Activated naive CD8-positive, alpha-beta T cell treated with anti-CD3 and anti-CD28 coated beads, Interleukin-2, amount 10 ng/mL, durations not matched to agents 7 days and 5 days (primary cell): ENCODE data around the gene FOS. TPM values are rescaled to one million over a fixed set of nuclear protein-coding genes. Genes with fewer than 3 reads are reported as not detected.
A peak's percentile ranks its signal among the peaks of the same experiment; 100 is the strongest.
"Not testable (repeated sequence)": the region's sequence is repeated elsewhere in the genome, so short reads cannot be mapped to it uniquely, and the experiment has no call there.

Source experiments
- ATAC-seq: fragments of 150-1000 bp; cut with Tn5 transposase; one replicate; pipeline ENCODE4 v1.10.0; 2021; ENCODE audit warnings: low read depth, moderate library complexity
- POLR2A ChIA-PET: fragments of 350-600 bp; sonication (Branson Sonifier 250); formaldehyde crosslinking; loops from one replicate; lab custom pipeline; 2021; ENCODE audit warnings: antibody characterized with exemption; lab: Charles Lee
- DNase-seq: peaks from one replicate; pipeline ENCODE4 v3.0.0; 2021
- H3K27ac Mint-ChIP-seq: one replicate; pipeline ENCODE4 v1.8.0; 2022; ENCODE audit warnings: mild to moderate bottlenecking, mixed read lengths
- H3K27me3 Mint-ChIP-seq: one replicate; pipeline ENCODE4 v1.8.0; 2022; ENCODE audit warnings: mild to moderate bottlenecking, moderate library complexity, mixed read lengths
- H3K36me3 Mint-ChIP-seq: one replicate; pipeline ENCODE4 v1.8.0; 2021; ENCODE audit warnings: mild to moderate bottlenecking, mixed read lengths
- H3K4me1 Mint-ChIP-seq: one replicate; pipeline ENCODE4 v1.8.0; 2021; ENCODE audit warnings: mixed read lengths
- H3K4me3 Mint-ChIP-seq: one replicate; pipeline ENCODE4 v1.8.0; 2022; ENCODE audit warnings: mild to moderate bottlenecking, moderate library complexity, mixed read lengths
- H3K9me3 Mint-ChIP-seq: one replicate; pipeline ENCODE4 v1.8.0; 2021; ENCODE audit warnings: mixed read lengths
- total RNA-seq, 2 experiments: library from RNA; stranded (reverse); gene quantifications; one replicate each; pipeline ENCODE4 v1.2.3, GENCODE V29; 2021

FOS gene
- total RNA-seq, 2 experiments from 2014 or later, result 60.3 to 61.7 TPM

DNA sequence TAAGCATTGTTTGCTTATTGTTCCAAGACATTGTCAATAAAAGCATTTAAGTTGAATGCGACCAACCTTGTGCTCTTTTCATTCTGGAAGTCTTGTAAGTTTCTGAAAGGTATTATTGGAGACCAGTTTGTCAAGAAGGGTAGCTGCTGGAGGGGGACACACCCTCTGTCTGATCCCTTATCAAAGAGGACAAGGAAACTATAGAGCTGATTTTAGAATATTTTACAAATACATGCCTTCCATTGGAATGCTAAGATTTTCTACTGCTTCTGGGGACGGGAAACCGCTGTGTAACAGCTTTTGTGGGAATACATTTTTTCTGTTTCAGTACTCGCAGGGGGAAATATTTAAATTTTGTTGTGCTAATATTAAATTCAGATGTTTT, 3.5 kb downstream of the FOS start:
- peaks cover 20% of the 10 kb centered on the region for H3K4me1 Mint-ChIP-seq
- no peak overlapping the region for H3K27ac Mint-ChIP-seq
- H3K9me3 Mint-ChIP-seq, result no peaks in the 10 kb centered on the region
- no peak overlapping the region for H3K4me3 Mint-ChIP-seq
- POLR2A ChIA-PET, result no interaction called here
- ATAC-seq (no peak), DNase-seq (no peak)
- peaks cover 6% of the 10 kb centered on the region for H3K36me3 Mint-ChIP-seq
- H3K27me3 Mint-ChIP-seq, result peaks cover 43% of the 10 kb centered on the region

DNA sequence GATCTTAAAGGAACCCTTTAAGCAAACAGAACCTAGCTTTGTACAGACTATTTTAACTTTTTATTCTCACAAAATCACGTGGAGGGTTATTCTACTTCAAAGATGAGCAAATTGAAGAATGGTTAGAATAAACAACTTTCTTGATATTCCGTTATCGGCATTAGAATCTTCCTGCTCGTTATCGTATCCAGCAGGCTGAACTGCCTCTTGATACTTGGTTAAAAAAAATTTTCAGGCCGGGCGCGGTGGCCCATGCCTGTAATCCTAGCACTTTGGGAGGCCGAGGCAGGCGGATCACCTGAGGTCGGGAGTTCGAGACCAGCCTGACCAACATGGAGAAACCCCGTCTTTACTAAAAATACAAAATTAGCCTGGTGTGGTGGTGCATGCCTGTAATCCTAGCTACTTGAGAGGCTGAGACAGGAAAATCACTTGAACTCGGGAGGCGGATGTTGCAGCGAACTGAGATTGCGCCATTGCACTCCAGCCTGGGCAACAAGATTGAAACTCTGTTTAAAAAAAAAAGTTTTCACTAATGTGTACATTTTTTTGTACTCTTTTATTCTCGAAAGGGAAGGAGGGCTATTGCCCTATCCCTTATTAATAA, 4.0 kb downstream of the FOS start:
- POLR2A ChIA-PET, H3K9me3 Mint-ChIP-seq, H3K36me3 Mint-ChIP-seq, H3K4me3 Mint-ChIP-seq, H3K27ac Mint-ChIP-seq, ATAC-seq, DNase-seq: not testable (repeated sequence)
- peaks cover 44% of the 10 kb centered on the region for H3K27me3 Mint-ChIP-seq
- H3K4me1 Mint-ChIP-seq, result peaks cover 20% of the 10 kb centered on the region

DNA sequence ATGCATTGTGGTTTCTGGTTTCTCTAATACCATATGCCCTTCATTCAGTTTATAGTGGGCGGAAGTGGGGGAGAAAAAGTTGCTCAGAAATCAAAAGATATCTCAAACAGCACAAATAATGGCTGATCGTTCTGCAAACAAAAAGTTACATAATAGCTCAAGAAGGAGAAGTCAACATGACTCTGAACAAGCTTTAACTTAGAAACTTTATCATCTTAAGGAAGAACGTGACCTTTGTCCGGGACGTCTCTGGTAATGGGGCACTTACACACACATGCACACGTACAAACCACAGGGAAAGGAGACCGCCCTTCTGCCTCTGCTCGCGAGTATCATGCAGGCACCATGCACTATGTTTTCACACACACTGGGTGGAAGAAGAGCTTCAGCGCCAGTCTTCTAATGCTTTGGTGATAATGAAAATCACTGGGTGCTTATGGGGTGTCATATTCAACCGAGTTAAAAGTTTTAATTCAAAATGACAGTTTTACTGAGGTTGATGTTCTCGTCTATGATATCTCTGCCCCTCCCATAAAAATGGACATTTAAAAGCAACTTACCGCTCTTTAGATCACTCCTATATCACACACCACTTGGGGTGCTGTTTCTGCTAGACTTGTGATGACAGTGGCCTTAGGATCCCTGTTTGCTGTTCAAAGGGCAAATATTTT, 4.7 kb downstream of the FOS start:
- ATAC-seq, result no peak
- H3K4me3 Mint-ChIP-seq, result no peak overlapping the region

DNA sequence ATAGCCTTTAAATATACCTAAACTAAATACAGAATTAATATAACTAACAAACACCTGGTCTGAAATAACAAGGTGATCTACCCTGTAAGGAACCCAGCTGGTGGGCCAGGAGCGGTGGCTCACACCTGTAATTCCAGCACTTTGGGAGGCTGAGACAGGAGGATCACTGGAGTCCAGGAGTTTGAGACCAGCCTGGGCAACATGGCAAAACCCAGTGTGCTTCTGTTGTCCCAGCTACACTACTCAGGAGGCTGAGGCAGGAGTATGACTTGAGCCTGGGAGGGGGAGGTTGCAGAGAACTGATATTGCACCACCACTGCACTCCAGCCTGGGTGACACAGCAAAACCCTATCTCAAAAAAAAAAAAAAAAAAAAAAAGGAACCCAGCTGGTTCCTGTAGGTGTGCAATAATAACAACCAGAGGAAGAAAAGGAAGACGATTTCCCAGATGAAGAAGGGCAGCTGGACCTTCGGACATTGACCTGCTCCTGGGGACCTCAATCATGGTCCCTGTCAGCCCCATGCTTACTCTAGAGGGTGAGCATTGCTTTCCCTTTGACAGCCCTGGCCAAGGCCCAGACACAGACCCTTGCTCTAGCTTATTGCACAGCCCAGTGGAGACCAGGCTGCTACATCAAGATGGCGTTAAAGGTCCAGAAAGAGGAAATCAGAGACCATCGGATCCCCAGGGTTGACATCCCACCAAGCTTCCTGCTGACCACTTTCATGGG, 5.4 kb downstream of the FOS start:
- H3K4me1 Mint-ChIP-seq, result peaks cover 17% of the 10 kb centered on the region
- peaks cover 6% of the 10 kb centered on the region for H3K36me3 Mint-ChIP-seq
- ATAC-seq, result peak; percentile 7
- DNase-seq, result no peak
- POLR2A ChIA-PET, result interaction anchor here (0.7 to 0.9 kb wide), 2 partner anchors 10 to 59 kb away, joined by 3 to 5 read pairs; no protein-coding TSS in a partner anchor
- no peak overlapping the region for H3K4me3 Mint-ChIP-seq
- H3K27ac Mint-ChIP-seq, result no peak overlapping the region
- H3K9me3 Mint-ChIP-seq, result no peaks in the 10 kb centered on the region
- peaks cover 43% of the 10 kb centered on the region for H3K27me3 Mint-ChIP-seq

More for the DNA sequence above, 4.7 kb downstream of the FOS start:
- Mint-ChIP-seq H3K36me3 (peaks cover 6% of the 10 kb centered on the region), H3K27me3 (peaks cover 40% of the 10 kb centered on the region), H3K4me1 (peaks cover 17% of the 10 kb centered on the region), H3K27ac (no peak overlapping the region), H3K9me3 (no peaks in the 10 kb centered on the region)
- POLR2A ChIA-PET, result no interaction called here
- no peak for DNase-seq

- Mint-ChIP-seq H3K4me3 (no peak overlapping the region), H3K9me3 (no peaks in the 10 kb centered on the region), H3K36me3 (peaks cover 4% of the 10 kb centered on the region), H3K4me1 (peaks cover 6% of the 10 kb centered on the region), H3K27ac (no peak overlapping the region), H3K27me3 (peaks cover 45% of the 10 kb centered on the region)
- DNase-seq, result no peak
- no peak for ATAC-seq
- POLR2A ChIA-PET, result no interaction called here
Observed at GRCh38 chr14:75285331-75285730, 6.7 kb downstream of the FOS start.

- peaks cover 45% of the 10 kb centered on the region for H3K27me3 Mint-ChIP-seq
Observed at GRCh38 chr14:75286313-75286712, 7.7 kb downstream of the FOS start.

DNA sequence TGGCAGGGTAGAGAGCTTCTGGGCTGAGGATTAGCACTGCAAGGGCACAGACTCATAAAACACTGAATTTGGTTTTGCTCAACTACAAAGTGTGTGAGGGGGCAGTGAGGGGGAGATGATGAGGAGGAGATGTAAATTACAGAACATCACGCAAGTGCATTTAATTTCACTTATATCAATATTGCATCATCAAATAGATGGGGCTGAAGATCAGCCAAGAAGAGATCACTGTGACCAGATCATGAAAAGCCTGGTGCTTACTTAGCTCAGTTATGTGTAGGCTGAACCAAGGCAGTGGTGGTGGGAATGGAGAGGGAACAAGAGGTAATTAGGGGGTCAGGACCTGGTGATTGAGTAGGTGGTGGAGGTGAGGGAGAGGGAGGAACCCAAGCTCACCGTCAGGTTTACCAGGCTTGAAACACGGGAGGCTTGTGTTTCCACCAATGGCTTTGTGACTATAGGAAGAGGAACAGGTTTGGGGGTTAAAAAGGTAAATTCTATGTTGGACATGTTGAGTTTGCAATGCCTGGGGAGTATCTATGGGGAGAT, 11.3 kb downstream of the FOS start:
- Mint-ChIP-seq H3K27ac (peak overlapping the region; percentile 15), H3K9me3 (no peaks in the 10 kb centered on the region), H3K4me1 (peaks cover 5% of the 10 kb centered on the region), H3K27me3 (peaks cover 40% of the 10 kb centered on the region), H3K4me3 (no peak overlapping the region), H3K36me3 (no peaks in the 10 kb centered on the region)
- ATAC-seq (no peak), DNase-seq (no peak)
- POLR2A ChIA-PET, result interaction anchor here (1.0 to 1.4 kb wide), 2 partner anchors 13 to 163 kb away, joined by 3 to 6 read pairs; partner anchors contain the start of gene NEK9

More at GRCh38 chr14:75286313-75286712, 7.7 kb downstream of the FOS start:
- H3K9me3 Mint-ChIP-seq, result no peaks in the 10 kb centered on the region
- POLR2A ChIA-PET, result interaction anchor here (0.6 kb wide), 1 partner anchor 397 kb away, joined by 3 read pairs; no protein-coding TSS in a partner anchor
- H3K4me3 Mint-ChIP-seq, result no peak overlapping the region
- peaks cover 3% of the 10 kb centered on the region for H3K4me1 Mint-ChIP-seq
- no peak for DNase-seq
- peaks cover under 1% of the 10 kb centered on the region for H3K36me3 Mint-ChIP-seq
- H3K27ac Mint-ChIP-seq, result no peak overlapping the region
- ATAC-seq, result no peak

DNA sequence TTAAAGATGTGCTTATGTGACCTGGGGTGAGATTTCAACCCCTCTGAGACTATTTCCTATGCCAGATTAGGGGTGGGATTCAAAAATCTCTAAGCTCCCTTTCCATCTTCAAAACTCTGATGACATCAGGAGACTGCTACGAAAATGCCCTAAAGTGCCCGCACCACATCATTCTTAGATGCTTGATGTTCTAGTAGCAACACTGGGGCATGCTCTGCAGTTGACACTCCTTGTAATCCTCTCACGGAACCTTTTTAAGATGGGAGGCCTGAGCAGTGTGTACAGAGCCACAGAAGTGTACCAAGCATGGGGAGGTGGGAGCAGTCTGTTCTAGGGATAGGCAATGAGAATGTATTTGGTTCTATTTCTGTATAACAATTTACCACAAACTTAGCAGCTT, 12.2 kb downstream of the FOS start:
- H3K9me3 Mint-ChIP-seq, result no peaks in the 10 kb centered on the region
- H3K4me3 Mint-ChIP-seq, result no peak overlapping the region
- H3K27ac Mint-ChIP-seq, result no peak overlapping the region
- H3K27me3 Mint-ChIP-seq, result peaks cover 36% of the 10 kb centered on the region
- POLR2A ChIA-PET, result interaction anchor here (1.4 kb wide), 1 partner anchor 14 kb away, joined by 6 read pairs; no protein-coding TSS in a partner anchor
- DNase-seq (no peak), ATAC-seq (no peak)
- H3K36me3 Mint-ChIP-seq, result no peaks in the 10 kb centered on the region
- peaks cover 9% of the 10 kb centered on the region for H3K4me1 Mint-ChIP-seq

DNA sequence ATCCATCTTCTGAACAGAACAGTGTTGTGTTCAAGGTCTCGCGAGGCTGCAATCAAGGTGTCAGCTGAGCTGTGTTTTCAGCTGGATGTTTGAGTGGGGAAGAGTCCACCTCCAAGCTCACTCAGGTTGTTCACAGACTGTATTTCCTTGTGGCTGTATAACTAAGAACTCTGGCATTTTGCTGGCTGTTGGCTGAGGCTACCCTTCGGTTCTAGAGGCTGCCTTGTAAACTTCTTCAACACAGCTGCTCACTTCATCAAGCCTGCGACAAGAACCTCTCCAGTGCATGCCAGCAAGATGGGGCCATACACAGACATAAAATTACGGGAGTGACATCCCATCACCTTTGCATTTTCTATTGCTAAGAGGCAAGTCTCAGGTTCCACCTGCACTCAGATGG, 12.7 kb downstream of the FOS start:
- H3K4me1 Mint-ChIP-seq, result peaks cover 13% of the 10 kb centered on the region
- DNase-seq (no peak), ATAC-seq (no peak)
- H3K9me3 Mint-ChIP-seq, result no peaks in the 10 kb centered on the region
- H3K36me3 Mint-ChIP-seq, result no peaks in the 10 kb centered on the region
- POLR2A ChIA-PET, result interaction anchor here (1.4 kb wide), 1 partner anchor 14 kb away, joined by 6 read pairs; no protein-coding TSS in a partner anchor
- H3K27ac Mint-ChIP-seq, result no peak overlapping the region
- H3K4me3 Mint-ChIP-seq, result no peak overlapping the region
- H3K27me3 Mint-ChIP-seq, result peaks cover 32% of the 10 kb centered on the region

DNA sequence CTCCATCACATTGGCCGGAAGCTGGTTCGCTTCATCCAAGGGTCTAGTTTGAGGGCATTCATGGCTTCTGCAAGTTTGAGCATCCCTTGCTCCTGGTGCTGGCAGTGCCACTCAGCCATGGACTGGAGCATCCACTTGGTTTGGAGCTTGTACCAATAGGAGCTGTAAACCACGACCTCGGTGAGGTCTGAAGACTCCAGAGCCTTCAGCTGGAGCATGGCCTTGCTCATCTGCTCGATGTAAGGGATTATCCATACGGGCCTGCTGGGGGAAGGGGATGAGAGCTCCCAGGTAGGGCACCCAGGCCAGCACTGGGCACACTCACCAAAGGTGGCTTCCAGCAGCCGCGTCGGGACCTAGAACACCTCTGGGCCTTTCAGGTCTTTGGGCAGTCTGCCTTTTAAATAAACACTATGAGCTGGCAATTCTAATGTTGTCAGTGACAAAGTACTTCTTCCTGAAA, 13.5 kb downstream of the FOS start:
- ATAC-seq (no peak), DNase-seq (no peak)
- peaks cover 15% of the 10 kb centered on the region for H3K4me1 Mint-ChIP-seq
- H3K27ac Mint-ChIP-seq, result no peak overlapping the region
- POLR2A ChIA-PET, result interaction anchor here (1.1 to 1.3 kb wide), 2 partner anchors 16 to 34 kb away, joined by 4 to 7 read pairs; no protein-coding TSS in a partner anchor
- H3K4me3 Mint-ChIP-seq, result no peak overlapping the region
- peaks cover 26% of the 10 kb centered on the region for H3K27me3 Mint-ChIP-seq
- H3K36me3 Mint-ChIP-seq, result no peaks in the 10 kb centered on the region
- no peaks in the 10 kb centered on the region for H3K9me3 Mint-ChIP-seq

DNA sequence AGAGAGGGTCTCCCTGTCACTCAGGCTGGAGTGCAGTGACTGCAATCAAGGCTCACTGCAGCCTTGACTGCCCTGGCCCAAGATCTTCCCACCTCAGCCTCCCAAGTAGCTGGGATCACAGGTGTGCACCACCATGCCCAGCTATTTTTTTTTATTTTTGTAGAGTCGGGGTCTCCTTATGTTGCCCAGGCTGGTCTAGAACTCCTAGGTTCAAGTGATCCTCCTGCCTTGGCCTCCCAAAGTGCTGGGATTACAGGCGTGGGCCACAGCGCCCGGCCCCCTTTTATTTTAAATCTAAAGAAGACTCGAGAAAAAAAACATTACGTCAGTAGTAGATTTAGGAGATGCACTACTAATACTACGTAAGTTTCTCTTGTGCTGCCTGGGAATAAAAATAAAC, 14.3 kb downstream of the FOS start:
- no peaks in the 10 kb centered on the region for H3K9me3 Mint-ChIP-seq
- DNase-seq, result no peak
- ATAC-seq, result no peak
- no peak overlapping the region for H3K4me3 Mint-ChIP-seq
- H3K36me3 Mint-ChIP-seq, result no peaks in the 10 kb centered on the region
- POLR2A ChIA-PET, result interaction anchor here (1.1 to 1.8 kb wide), 3 partner anchors 16 to 44 kb away, joined by 4 to 7 read pairs (median 7); no protein-coding TSS in a partner anchor
- H3K27me3 Mint-ChIP-seq, result peaks cover 22% of the 10 kb centered on the region
- no peak overlapping the region for H3K27ac Mint-ChIP-seq
- peaks cover 12% of the 10 kb centered on the region for H3K4me1 Mint-ChIP-seq

- Mint-ChIP-seq H3K4me3 (peak overlapping the region; percentile 88), H3K9me3 (no peaks in the 10 kb centered on the region), H3K27ac (peak overlapping the region; percentile 82), H3K4me1 (peaks cover 12% of the 10 kb centered on the region), H3K27me3 (peaks cover 18% of the 10 kb centered on the region), H3K36me3 (no peaks in the 10 kb centered on the region)
- DNase-seq (peak; percentile 97), ATAC-seq (peak; percentile 85)
- POLR2A ChIA-PET, result interaction anchor here (0.6 to 2.6 kb wide), 12 partner anchors 10 to 467 kb away, joined by 3 to 20 read pairs (median 5); partner anchors contain the start of genes FOS, NEK9 and TMED10
Observed at GRCh38 chr14:75293920-75294648, 15.5 kb downstream of the FOS start.
